HCT116 (cell line): Measurements from ENCODE around the gene MLKL.

ENCODE experiments used
- EGR1 ChIP-seq: IDR thresholded peaks from 2 replicates; pipeline ENCODE4 v1.6.1; 2012; ENCODE audit warnings: low read depth
- EZH2 ChIP-seq: fragments of 200-600 bp; sonication (generic); IDR thresholded peaks from 2 replicates; pipeline ENCODE4 v1.6.1; 2017; ENCODE audit warnings: antibody characterized with exemption, mixed run types
- POLR2A ChIP-seq: IDR thresholded peaks from 2 replicates; pipeline ENCODE4 v1.7.0; 2011; ENCODE audit warnings: borderline replicate concordance; ENCODE audit not compliant: insufficient read depth, insufficient read length; ENCODE audit errors: extremely low read depth
- POLR2AphosphoS5 ChIP-seq: IDR thresholded peaks from 2 replicates; pipeline ENCODE4 v1.6.1; 2011; ENCODE audit warnings: mild to moderate bottlenecking, low read depth, low read length, moderate library complexity
- RAD21 ChIP-seq: IDR thresholded peaks from 2 replicates; pipeline ENCODE4 v1.6.1; 2012; ENCODE audit warnings: low read depth, mild to moderate bottlenecking
- YY1 ChIP-seq: IDR thresholded peaks from 2 replicates; pipeline ENCODE4 v1.6.1; 2011; ENCODE audit warnings: low read length, low read depth, moderate library complexity, mild to moderate bottlenecking; ENCODE audit not compliant: insufficient replicate concordance; ENCODE audit errors: extremely low read depth
- TF ChIP-seq, protein P1 (sequence below), 3 experiments: fragments of 200-600 bp in 1 of 3; sonication (generic) in 1 of 3; IDR thresholded peaks in 2 of 3; conservative IDR thresholded peaks in 1 of 3; 2 replicates each; pipeline ENCODE4 v1.5.1; 2012 to 2017; ENCODE audit warnings: low read depth in 2 of 3, low read length in 2 of 3, antibody characterized with exemption in 1 of 3, borderline replicate concordance in 1 of 3, control low read depth in 1 of 3, mild to moderate bottlenecking in 1 of 3, mixed read lengths in 1 of 3, mixed run types in 1 of 3, moderate library complexity in 1 of 3; ENCODE audit not compliant: insufficient read depth in 1 of 3
- TF ChIP-seq, protein P2 (sequence below): IDR thresholded peaks from 2 replicates; pipeline ENCODE4 v1.6.1; 2012; ENCODE audit warnings: low read depth

- TF ChIP-seq RAD21 (no peak), POLR2A (no peak), EZH2 (no peak), EGR1 (no peak), POLR2AphosphoS5 (no peak), YY1 (no peak)
- TF ChIP-seq, protein P1, sequence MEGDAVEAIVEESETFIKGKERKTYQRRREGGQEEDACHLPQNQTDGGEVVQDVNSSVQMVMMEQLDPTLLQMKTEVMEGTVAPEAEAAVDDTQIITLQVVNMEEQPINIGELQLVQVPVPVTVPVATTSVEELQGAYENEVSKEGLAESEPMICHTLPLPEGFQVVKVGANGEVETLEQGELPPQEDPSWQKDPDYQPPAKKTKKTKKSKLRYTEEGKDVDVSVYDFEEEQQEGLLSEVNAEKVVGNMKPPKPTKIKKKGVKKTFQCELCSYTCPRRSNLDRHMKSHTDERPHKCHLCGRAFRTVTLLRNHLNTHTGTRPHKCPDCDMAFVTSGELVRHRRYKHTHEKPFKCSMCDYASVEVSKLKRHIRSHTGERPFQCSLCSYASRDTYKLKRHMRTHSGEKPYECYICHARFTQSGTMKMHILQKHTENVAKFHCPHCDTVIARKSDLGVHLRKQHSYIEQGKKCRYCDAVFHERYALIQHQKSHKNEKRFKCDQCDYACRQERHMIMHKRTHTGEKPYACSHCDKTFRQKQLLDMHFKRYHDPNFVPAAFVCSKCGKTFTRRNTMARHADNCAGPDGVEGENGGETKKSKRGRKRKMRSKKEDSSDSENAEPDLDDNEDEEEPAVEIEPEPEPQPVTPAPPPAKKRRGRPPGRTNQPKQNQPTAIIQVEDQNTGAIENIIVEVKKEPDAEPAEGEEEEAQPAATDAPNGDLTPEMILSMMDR (IDR thresholded peaks at IDR 0.05 in 2 of 3, conservative IDR thresholded peaks at IDR 0.05 in 1 of 3; ENCODE audit: borderline replicate concordance in 1 of 3, insufficient read depth in 1 of 3, low read depth in 2 of 3, low read length in 2 of 3), result no peak
- TF ChIP-seq, protein P2, sequence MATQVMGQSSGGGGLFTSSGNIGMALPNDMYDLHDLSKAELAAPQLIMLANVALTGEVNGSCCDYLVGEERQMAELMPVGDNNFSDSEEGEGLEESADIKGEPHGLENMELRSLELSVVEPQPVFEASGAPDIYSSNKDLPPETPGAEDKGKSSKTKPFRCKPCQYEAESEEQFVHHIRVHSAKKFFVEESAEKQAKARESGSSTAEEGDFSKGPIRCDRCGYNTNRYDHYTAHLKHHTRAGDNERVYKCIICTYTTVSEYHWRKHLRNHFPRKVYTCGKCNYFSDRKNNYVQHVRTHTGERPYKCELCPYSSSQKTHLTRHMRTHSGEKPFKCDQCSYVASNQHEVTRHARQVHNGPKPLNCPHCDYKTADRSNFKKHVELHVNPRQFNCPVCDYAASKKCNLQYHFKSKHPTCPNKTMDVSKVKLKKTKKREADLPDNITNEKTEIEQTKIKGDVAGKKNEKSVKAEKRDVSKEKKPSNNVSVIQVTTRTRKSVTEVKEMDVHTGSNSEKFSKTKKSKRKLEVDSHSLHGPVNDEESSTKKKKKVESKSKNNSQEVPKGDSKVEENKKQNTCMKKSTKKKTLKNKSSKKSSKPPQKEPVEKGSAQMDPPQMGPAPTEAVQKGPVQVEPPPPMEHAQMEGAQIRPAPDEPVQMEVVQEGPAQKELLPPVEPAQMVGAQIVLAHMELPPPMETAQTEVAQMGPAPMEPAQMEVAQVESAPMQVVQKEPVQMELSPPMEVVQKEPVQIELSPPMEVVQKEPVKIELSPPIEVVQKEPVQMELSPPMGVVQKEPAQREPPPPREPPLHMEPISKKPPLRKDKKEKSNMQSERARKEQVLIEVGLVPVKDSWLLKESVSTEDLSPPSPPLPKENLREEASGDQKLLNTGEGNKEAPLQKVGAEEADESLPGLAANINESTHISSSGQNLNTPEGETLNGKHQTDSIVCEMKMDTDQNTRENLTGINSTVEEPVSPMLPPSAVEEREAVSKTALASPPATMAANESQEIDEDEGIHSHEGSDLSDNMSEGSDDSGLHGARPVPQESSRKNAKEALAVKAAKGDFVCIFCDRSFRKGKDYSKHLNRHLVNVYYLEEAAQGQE, result no peak
Observed at GRCh38 chr16:74625500-74626350, 74.9 kb downstream of the MLKL start.
